Measurements from ENCODE around the gene HDAC9. TPM values are rescaled to one million over a fixed set of nuclear protein-coding genes. Genes with fewer than 3 reads are reported as not detected.
"Not testable (repeated sequence)": the region's sequence is repeated elsewhere in the genome, so short reads cannot be mapped to it uniquely, and the experiment has no call there.

The HDAC9 gene
- total RNA-seq, 1 experiment from 2014 or later: 20.3 TPM

GRCh38 chr7:19009241-19009935 lies 513.8 kb downstream of the HDAC9 start:
- DNase-seq (ENCODE audit: low read depth, low spot score): no peak
- in situ Hi-C loops (cut with HindIII; ENCODE audit: low pct_unique_long_range_greater_than_20kb, low sequenced_read_pairs): no loop called here

- in situ Hi-C loops (cut with HindIII; ENCODE audit: low pct_unique_long_range_greater_than_20kb, low sequenced_read_pairs): no loop called here
- DNase-seq (ENCODE audit: low read depth, low spot score): no peak
Observed at GRCh38 chr7:19009936-19010280, 514.4 kb downstream of the HDAC9 start.

- DNase-seq (ENCODE audit: low read depth, low spot score): no peak
- in situ Hi-C loops (cut with HindIII; ENCODE audit: low pct_unique_long_range_greater_than_20kb, low sequenced_read_pairs): no loop called here
Observed at GRCh38 chr7:19011212-19011611, 515.7 kb downstream of the HDAC9 start.

GRCh38 chr7:19015098-19015497 lies 519.5 kb downstream of the HDAC9 start:
- no peak for DNase-seq (ENCODE audit: low read depth, low spot score)
- in situ Hi-C loops (cut with HindIII; ENCODE audit: low pct_unique_long_range_greater_than_20kb, low sequenced_read_pairs): no loop called here

GRCh38 chr7:19016140-19016539 lies 520.6 kb downstream of the HDAC9 start:
- in situ Hi-C loops (cut with HindIII; ENCODE audit: low pct_unique_long_range_greater_than_20kb, low sequenced_read_pairs): no loop called here
- DNase-seq (ENCODE audit: low read depth, low spot score): no peak

- no peak for DNase-seq (ENCODE audit: low read depth, low spot score)
- in situ Hi-C loops (cut with HindIII; ENCODE audit: low pct_unique_long_range_greater_than_20kb, low sequenced_read_pairs): no loop called here
Observed at GRCh38 chr7:19017374-19017773, 521.8 kb downstream of the HDAC9 start.

GRCh38 chr7:19020062-19020461 lies 524.5 kb downstream of the HDAC9 start:
- no peak for DNase-seq (ENCODE audit: low read depth, low spot score)
- in situ Hi-C loops (cut with HindIII; ENCODE audit: low pct_unique_long_range_greater_than_20kb, low sequenced_read_pairs): no loop called here

- in situ Hi-C loops (cut with HindIII; ENCODE audit: low pct_unique_long_range_greater_than_20kb, low sequenced_read_pairs): no loop called here
- DNase-seq (ENCODE audit: low read depth, low spot score): no peak
Observed at GRCh38 chr7:19020711-19021110, 525.2 kb downstream of the HDAC9 start.

- in situ Hi-C loops (cut with HindIII; ENCODE audit: low pct_unique_long_range_greater_than_20kb, low sequenced_read_pairs): no loop called here
- no peak for DNase-seq (ENCODE audit: low read depth, low spot score)
Observed at GRCh38 chr7:19023477-19023876, 527.9 kb downstream of the HDAC9 start.

GRCh38 chr7:19024261-19024660 lies 528.7 kb downstream of the HDAC9 start:
- no peak for DNase-seq (ENCODE audit: low read depth, low spot score)
- in situ Hi-C loops (cut with HindIII; ENCODE audit: low pct_unique_long_range_greater_than_20kb, low sequenced_read_pairs): no loop called here

GRCh38 chr7:19026888-19027287 lies 531.3 kb downstream of the HDAC9 start:
- in situ Hi-C loops (cut with HindIII; ENCODE audit: low pct_unique_long_range_greater_than_20kb, low sequenced_read_pairs): no loop called here
- DNase-seq (ENCODE audit: low read depth, low spot score): no peak

GRCh38 chr7:19030281-19030680 lies 534.7 kb downstream of the HDAC9 start:
- no peak for DNase-seq (ENCODE audit: low read depth, low spot score)
- in situ Hi-C loops (cut with HindIII; ENCODE audit: low pct_unique_long_range_greater_than_20kb, low sequenced_read_pairs): no loop called here

- in situ Hi-C loops (cut with HindIII; ENCODE audit: low pct_unique_long_range_greater_than_20kb, low sequenced_read_pairs); DNase-seq (ENCODE audit: low read depth, low spot score): not testable (repeated sequence)
Observed at GRCh38 chr7:19032942-19033341, 537.4 kb downstream of the HDAC9 start.

GRCh38 chr7:19051767-19052375 lies 556.3 kb downstream of the HDAC9 start:
- in situ Hi-C loops (cut with HindIII; ENCODE audit: low pct_unique_long_range_greater_than_20kb, low sequenced_read_pairs): no loop called here
- DNase-seq (ENCODE audit: low read depth, low spot score): peak; percentile 79

Small RNAs within 50 kb of the gene (small RNA-seq; reads per million reads assigned to genes)
- 0 reads per million in 2 experiments for gene RN7SKP266

Measured in SK-MEL-5 (cell line).